ENCODE data around the gene LPP. TPM values are rescaled to one million over a fixed set of nuclear protein-coding genes. Genes with fewer than 3 reads are reported as not detected.

The LPP gene
- total and polyA plus RNA-seq, 9 of the 15 experiments (the other 6 are each of a cell fraction or from before 2014, with no cell fraction given): 0.07 to 0.18 TPM; not detected in 7

DNA sequence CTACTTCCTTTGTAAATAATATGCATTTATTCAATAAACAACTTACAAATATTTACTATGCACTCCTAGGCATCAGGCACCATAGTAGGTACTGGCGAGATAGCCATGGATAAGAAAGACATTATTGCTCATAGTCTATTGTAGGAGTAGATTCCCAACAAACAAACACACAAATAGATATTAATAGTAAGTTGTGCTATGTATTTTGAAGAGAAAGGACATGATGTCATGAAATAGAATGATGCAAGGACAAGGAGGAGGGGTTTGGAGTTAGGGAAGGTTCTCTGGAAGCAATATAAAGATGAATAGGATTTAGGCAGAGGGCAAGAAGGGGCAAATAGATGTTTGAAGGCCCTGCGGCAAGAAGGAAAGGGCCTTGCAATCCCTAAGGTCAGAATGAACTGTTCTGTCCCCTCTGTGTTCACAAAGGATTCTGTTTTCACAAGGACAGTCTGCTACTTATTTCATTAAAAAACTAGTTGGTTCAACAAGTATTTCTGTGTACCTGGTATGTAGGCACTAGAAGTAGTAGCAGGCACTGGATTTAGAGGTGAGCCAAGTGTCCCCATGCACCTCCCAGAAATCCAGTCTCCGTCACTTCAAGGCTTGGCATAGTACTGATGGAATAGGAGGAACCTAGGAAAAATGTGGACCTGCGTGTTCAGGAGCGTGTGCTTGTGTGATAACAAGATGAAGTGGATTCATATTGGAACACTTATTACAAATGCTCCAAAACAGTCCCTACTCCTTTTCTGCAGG, 786.0 kb downstream of the LPP start:
- BruUV-seq (replicated peaks): no TSS peak
- DNase-seq (ENCODE audit: extremely low read depth in 1 of 4, low spot score in 3 of 4): no peak
- H3K9me3 ChIP-seq (replicated peaks; ENCODE audit: control insufficient read depth, insufficient read depth, low read depth, low read length): no peaks in the 10 kb centered on the region
- TF ChIP-seq STAG1 (CRISPR knock-in tag; IDR thresholded peaks at IDR 0.05; ENCODE audit: borderline replicate concordance): no peak
- TF ChIP-seq, protein P1, sequence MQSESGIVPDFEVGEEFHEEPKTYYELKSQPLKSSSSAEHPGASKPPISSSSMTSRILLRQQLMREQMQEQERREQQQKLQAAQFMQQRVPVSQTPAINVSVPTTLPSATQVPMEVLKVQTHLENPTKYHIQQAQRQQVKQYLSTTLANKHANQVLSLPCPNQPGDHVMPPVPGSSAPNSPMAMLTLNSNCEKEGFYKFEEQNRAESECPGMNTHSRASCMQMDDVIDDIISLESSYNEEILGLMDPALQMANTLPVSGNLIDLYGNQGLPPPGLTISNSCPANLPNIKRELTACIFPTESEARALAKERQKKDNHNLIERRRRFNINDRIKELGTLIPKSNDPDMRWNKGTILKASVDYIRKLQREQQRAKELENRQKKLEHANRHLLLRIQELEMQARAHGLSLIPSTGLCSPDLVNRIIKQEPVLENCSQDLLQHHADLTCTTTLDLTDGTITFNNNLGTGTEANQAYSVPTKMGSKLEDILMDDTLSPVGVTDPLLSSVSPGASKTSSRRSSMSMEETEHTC (IDR thresholded peaks at IDR 0.05): no peak
- no peak for TF ChIP-seq SP1 (CRISPR knock-in tag; IDR thresholded peaks at IDR 0.05)
- no peaks in the 10 kb centered on the region for H3K4me1 ChIP-seq (replicated peaks in 1 of 2; ENCODE audit: control insufficient read depth in 2 of 2, insufficient read depth in 2 of 2, low read length in 2 of 2)
- H3K79me2 ChIP-seq (ENCODE audit: control insufficient read depth, insufficient read depth, low read length): no peaks in the 10 kb centered on the region
- H3K27ac ChIP-seq (ENCODE audit: extremely low read depth, low read depth, low read length): no peak overlapping the region
- FAIRE-seq: no peak
- no peak overlapping the region for H3K9ac ChIP-seq (ENCODE audit: insufficient read depth in 1 of 2, low read depth in 2 of 2, low read length in 2 of 2)
- 2% methylated on average over 4 of the region's 5 CpGs for WGBS (ENCODE audit: insufficient coverage, low coverage, missing lambda C conversion rate)
- H2AFZ ChIP-seq (ENCODE audit: low read depth, low read length): no peak overlapping the region
- ChIA-PET CTCF (ENCODE audit: low intra/inter-chr PET ratio) (no interaction called here), POLR2A (no interaction called here)
- intact Hi-C loops (cut with micrococcal nuclease) (no loop called here), in situ Hi-C loops (cut with MboI) (no loop called here)
- H3K27me3 ChIP-seq (ENCODE audit: control insufficient read depth in 2 of 2, insufficient read depth in 2 of 2, low read length in 2 of 2): no peaks in the 10 kb centered on the region
- no peaks in the 10 kb centered on the region for H3K9me1 ChIP-seq (ENCODE audit: control insufficient read depth, insufficient read depth, low read length)
- H3K36me3 ChIP-seq (ENCODE audit: control insufficient read depth, insufficient read depth, low read length): no peaks in the 10 kb centered on the region
- no peaks in the 10 kb centered on the region for H4K20me1 ChIP-seq (replicated peaks; ENCODE audit: control insufficient read depth, insufficient read depth, low read length)
- no peak overlapping the region for H3K4me2 ChIP-seq (ENCODE audit: insufficient read depth, low read length)
- H3K4me3 ChIP-seq: no peak overlapping the region
- ATAC-seq: no peak

MicroRNA genes within 50 kb of the gene (microRNA counts, 767-probe panel; counts per million panel counts)
- microRNA hsa-miR-28-3p (1,139 counts per million, percentile 25 among the panel's probes with 10 or more counts), microRNA hsa-miR-28-5p (not detected)

Small RNAs within 50 kb of the gene (microRNA-seq; reads per million reads assigned to microRNA genes)
- gene MIR28 (ENCODE audit: borderline microRNAs expressed): 0.36 reads per million

Small RNAs within 50 kb of the gene (small RNA-seq; reads per million reads assigned to genes)
- 1.0 reads per million, percentile 60 among the genes with 10 or more reads in this experiment for gene MIR28

Data from K562 (cell line).